Activated CD4-positive, alpha-beta memory T cell treated with anti-CD3 and anti-CD28 coated beads for 36 hours (primary cell): ENCODE measurements around the gene BNIP1. TPM values are rescaled to one million over a fixed set of nuclear protein-coding genes. Genes with fewer than 3 reads are reported as not detected.

Experiments used
- CTCF ChIA-PET: fragments of 350-600 bp; sonication (Branson Sonifier 250); formaldehyde crosslinking; loops from one replicate; lab custom pipeline; 2021; ENCODE audit warnings: antibody characterized with exemption, inconsistent platforms; lab: Charles Lee
- POLR2A ChIA-PET: fragments of 350-600 bp; sonication (Branson Sonifier 250); formaldehyde crosslinking; loops from one replicate; lab custom pipeline; 2021; ENCODE audit warnings: antibody characterized with exemption; lab: Charles Lee
- DNase-seq: peaks from one replicate; pipeline ENCODE4 v3.0.0-alpha.2; 2020
- H3K27ac Mint-ChIP-seq: one replicate; pipeline ENCODE4 v1.8.0; 2021; ENCODE audit warnings: mixed read lengths
- H3K27me3 Mint-ChIP-seq: one replicate; pipeline ENCODE4 v1.8.0; 2021; ENCODE audit warnings: mixed read lengths
- H3K36me3 Mint-ChIP-seq: one replicate; pipeline ENCODE4 v1.8.0; 2021; ENCODE audit warnings: mixed read lengths
- H3K4me1 Mint-ChIP-seq: one replicate; pipeline ENCODE4 v1.8.0; 2021; ENCODE audit warnings: low read depth, mixed read lengths
- H3K4me3 Mint-ChIP-seq: one replicate; pipeline ENCODE4 v1.8.0; 2021; ENCODE audit warnings: mild to moderate bottlenecking, mixed read lengths
- H3K9me3 Mint-ChIP-seq: one replicate; pipeline ENCODE4 v1.8.0; 2021; ENCODE audit warnings: mixed read lengths
- intact Hi-C: fragments of 100-400 bp; cut with micrococcal nuclease; formaldehyde crosslinking; loops from one replicate; pipeline ENCODE4 v1.15.1; 2023
- total RNA-seq, 2 experiments: library from RNA; stranded (reverse); gene quantifications; one replicate each; pipeline ENCODE4 v1.2.3, GENCODE V29; 2021

Gene BNIP1
- total RNA-seq, 2 experiments from 2014 or later = 19.3 to 20.9 TPM

DNA sequence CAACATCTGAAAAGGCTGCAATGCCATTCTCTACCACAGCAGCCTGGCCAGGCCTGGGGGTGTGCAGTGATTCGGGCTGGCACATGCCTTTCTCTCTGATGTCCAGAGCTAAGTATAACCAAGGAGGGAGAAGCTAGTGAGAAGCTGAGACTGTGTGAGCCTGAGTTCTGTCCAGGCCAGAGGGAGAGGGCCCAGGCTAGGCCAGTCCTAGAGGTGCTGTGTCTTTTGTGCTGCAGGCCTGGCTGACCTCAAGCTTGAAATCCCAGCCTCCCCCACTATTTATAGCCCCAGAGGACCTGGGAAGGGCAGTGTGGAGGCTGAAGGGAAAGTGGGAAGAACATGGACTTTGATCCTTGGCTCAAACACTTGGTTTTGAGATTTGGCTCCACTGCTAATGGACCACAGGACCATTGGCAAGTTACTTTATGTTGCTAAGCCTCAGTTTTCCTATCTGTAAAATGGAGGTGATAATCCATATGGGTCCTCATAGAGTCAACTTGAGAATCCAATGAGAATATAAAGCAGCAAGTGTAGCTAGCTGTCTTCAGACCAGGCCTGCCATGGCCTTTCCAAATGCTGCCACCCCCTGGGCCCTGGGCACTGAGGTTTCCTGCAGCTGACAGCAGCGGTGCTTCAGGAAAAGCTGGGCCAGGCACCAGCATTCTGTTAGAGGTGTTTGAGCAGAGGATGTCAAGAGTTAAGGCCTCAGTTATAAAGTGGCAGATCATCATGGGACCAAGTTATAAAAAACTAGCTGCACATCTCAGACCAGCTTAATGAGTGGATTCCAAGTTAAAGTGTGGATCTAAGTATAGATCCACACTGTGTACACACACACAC is 21.1 kb downstream of the BNIP1 start:
- ChIA-PET CTCF (interaction anchor here (1.0 to 1.1 kb wide), 3 partner anchors 20 to 188 kb away, joined by 3 to 5 read pairs (median 3); no protein-coding TSS in a partner anchor), POLR2A (interaction anchor here (0.6 to 1.0 kb wide), 2 partner anchors 21 to 165 kb away, joined by 3 read pairs; partner anchors contain the start of gene BNIP1)
- intact Hi-C loops = loop anchor here (5.0 kb wide), 2 partner anchors 37 to 117 kb away; no protein-coding TSS in a partner anchor
- no peaks in the 10 kb centered on the region for H3K4me1 Mint-ChIP-seq
- H3K27me3 Mint-ChIP-seq = no peaks in the 10 kb centered on the region
- peaks cover 12% of the 10 kb centered on the region for H3K36me3 Mint-ChIP-seq
- no peak overlapping the region for H3K27ac Mint-ChIP-seq
- H3K9me3 Mint-ChIP-seq = no peaks in the 10 kb centered on the region
- no peak overlapping the region for H3K4me3 Mint-ChIP-seq
- no peak for DNase-seq

DNA sequence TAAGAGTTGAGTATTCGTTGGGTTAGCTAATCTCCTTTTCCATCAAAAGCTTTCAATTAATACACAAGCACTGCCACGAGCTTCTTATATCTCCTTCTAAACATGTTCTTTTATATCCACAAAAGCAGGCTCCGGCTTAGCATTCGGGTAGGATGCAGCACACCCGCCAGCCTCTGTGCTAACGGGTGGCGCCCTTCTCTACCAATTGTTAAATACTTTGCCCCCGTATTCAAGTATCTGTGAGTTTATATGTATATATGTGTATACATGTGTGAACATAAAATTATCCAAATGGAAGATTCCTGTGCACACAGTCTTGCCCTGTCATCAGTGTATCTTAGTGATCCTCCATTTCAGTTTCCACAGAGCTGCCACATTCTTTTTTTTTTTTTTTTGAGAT is 27.8 kb downstream of the BNIP1 start:
- H3K4me3 Mint-ChIP-seq = no peak overlapping the region
- no peaks in the 10 kb centered on the region for H3K4me1 Mint-ChIP-seq
- intact Hi-C loops = no loop called here
- no peak overlapping the region for H3K27ac Mint-ChIP-seq
- peaks cover 3% of the 10 kb centered on the region for H3K9me3 Mint-ChIP-seq
- peaks cover 3% of the 10 kb centered on the region for H3K27me3 Mint-ChIP-seq
- no peak for DNase-seq
- POLR2A ChIA-PET = interaction anchor here (0.7 kb wide), 1 partner anchor 282 kb away, joined by 4 read pairs; no protein-coding TSS in a partner anchor
- H3K36me3 Mint-ChIP-seq = peaks cover 2% of the 10 kb centered on the region
- CTCF ChIA-PET = no interaction called here

DNA sequence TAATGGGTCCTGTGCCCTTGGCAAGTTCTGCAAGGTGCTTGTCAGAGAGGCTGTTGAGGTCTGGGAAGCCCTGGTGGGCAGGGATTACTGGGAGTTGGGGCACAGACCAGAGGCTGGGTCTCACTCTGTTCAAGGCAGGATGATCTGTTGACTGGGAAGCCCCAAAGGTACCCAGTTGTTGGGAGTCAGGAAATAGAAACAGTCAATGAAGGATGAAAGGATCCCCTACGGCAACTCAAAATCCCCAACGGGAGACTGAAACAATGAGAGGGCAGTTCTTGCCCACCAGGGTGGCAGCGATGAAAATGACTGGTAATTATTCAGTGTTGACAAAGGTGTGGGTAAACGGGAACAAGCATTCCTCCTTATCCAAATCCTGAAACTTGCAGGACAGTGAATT is 31.2 kb downstream of the BNIP1 start:
- intact Hi-C loops = no loop called here
- H3K27me3 Mint-ChIP-seq = peaks cover 3% of the 10 kb centered on the region
- H3K9me3 Mint-ChIP-seq = peaks cover 11% of the 10 kb centered on the region
- DNase-seq = no peak
- ChIA-PET POLR2A (no interaction called here), CTCF (no interaction called here)
- H3K36me3 Mint-ChIP-seq = peaks cover 5% of the 10 kb centered on the region
- H3K27ac Mint-ChIP-seq = no peak overlapping the region
- H3K4me3 Mint-ChIP-seq = no peak overlapping the region
- H3K4me1 Mint-ChIP-seq = peaks cover 15% of the 10 kb centered on the region

- DNase-seq = peak; percentile 65
- ChIA-PET CTCF (no interaction called here), POLR2A (no interaction called here)
- intact Hi-C loops = no loop called here
- Mint-ChIP-seq H3K27me3 (peaks cover 3% of the 10 kb centered on the region), H3K4me3 (peak overlapping the region; percentile 14), H3K4me1 (peaks cover 15% of the 10 kb centered on the region), H3K27ac (no peak overlapping the region), H3K9me3 (peaks cover 8% of the 10 kb centered on the region), H3K36me3 (peaks cover 3% of the 10 kb centered on the region)
Observed at GRCh38 chr5:173178369-173178910, 34.1 kb downstream of the BNIP1 start.

DNA sequence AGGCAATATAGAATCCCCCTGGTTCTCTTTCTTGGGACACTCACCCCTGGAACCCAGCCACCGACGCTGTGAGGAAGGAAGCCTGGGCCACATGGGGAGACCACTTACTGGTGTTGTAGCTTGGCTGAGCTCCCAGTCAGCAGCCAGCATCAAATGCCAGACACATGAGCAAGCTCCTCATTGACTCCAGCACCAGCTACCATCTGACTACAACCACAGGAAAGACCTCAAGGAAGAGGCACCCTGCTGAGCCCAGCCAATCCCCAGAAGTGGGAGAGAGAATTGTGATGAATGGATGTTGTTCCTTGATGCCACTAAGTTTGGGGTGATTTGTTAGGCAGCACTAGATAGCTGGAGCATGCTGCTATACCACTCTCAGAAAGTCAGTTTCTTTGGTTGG is 36.0 kb downstream of the BNIP1 start:
- Mint-ChIP-seq H3K4me1 (peaks cover 15% of the 10 kb centered on the region), H3K36me3 (peaks cover 3% of the 10 kb centered on the region), H3K4me3 (no peak overlapping the region), H3K27ac (no peak overlapping the region), H3K27me3 (peaks cover 3% of the 10 kb centered on the region), H3K9me3 (peaks cover 8% of the 10 kb centered on the region)
- intact Hi-C loops = no loop called here
- ChIA-PET POLR2A (no interaction called here), CTCF (no interaction called here)
- no peak for DNase-seq

DNA sequence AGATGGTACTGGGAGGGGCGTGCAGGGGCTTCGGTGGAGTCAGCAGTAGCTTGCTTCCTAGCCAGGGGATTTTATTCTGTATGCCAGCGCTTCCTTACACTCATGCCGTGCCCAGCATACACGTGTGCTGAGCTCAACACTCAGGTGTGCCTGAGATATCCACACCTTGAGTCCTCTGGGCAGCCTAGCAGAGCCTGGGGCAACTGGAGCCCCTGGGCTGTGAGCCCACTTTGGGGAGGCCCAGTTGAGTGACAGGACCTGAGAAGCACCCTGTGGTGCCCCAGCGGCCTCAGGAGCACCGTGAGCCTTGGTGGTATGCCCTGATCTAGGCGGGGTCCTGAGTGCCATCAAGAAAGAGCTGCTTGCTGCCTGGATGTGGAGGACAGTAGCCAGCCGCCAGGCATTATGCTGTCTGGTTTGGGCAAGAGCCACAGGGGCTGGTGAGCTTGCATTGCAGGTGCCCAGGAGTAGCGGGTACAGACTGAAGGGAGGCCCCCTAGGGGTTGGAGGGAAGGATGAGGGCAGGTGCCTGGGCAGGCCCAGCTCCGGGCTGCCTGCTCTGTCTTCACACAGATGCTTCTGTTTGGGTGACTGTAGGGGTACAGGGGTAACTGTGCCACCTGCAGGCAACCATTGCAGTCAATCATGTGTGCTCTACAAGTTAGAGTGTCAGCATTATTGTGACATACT is 42.9 kb downstream of the BNIP1 start:
- Mint-ChIP-seq H3K27me3 (no peaks in the 10 kb centered on the region), H3K27ac (no peak overlapping the region), H3K9me3 (no peaks in the 10 kb centered on the region), H3K36me3 (no peaks in the 10 kb centered on the region), H3K4me1 (no peaks in the 10 kb centered on the region), H3K4me3 (no peak overlapping the region)
- intact Hi-C loops = no loop called here
- ChIA-PET CTCF (interaction anchor here (1.1 to 1.3 kb wide), 4 partner anchors 27 to 254 kb away, joined by 3 to 5 read pairs (median 4); no protein-coding TSS in a partner anchor), POLR2A (no interaction called here)
- peak; percentile 25 for DNase-seq

- ChIA-PET POLR2A (no interaction called here), CTCF (no interaction called here)
- no peak overlapping the region for H3K27ac Mint-ChIP-seq
- no peak overlapping the region for H3K4me3 Mint-ChIP-seq
- H3K27me3 Mint-ChIP-seq = no peaks in the 10 kb centered on the region
- no peaks in the 10 kb centered on the region for H3K4me1 Mint-ChIP-seq
- no peaks in the 10 kb centered on the region for H3K36me3 Mint-ChIP-seq
- intact Hi-C loops = no loop called here
- H3K9me3 Mint-ChIP-seq = no peaks in the 10 kb centered on the region
- DNase-seq = no peak
Observed at GRCh38 chr5:173188280-173188679, 43.9 kb downstream of the BNIP1 start.

DNA sequence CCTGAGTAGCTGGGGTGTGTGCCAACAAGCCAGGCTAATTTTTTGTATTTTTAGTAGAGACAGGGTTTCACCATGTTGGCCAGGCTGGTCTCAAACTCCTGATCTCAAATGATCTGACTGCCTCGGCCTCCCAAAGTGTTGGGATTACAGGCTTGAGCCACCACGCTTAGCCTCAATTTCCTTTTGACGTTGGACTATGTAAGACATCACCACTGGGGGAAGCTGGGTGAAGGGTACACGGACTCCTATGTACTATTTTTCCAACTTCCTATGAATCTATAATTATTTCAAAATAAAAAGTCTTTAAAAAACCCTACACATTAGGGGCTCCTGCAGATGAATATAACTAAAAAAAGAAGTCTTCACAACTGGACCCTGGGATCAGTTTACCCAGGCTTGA is 46.7 kb downstream of the BNIP1 start:
- peaks cover 2% of the 10 kb centered on the region for H3K27me3 Mint-ChIP-seq
- no peak overlapping the region for H3K27ac Mint-ChIP-seq
- ChIA-PET CTCF (no interaction called here), POLR2A (no interaction called here)
- DNase-seq = no peak
- no peaks in the 10 kb centered on the region for H3K9me3 Mint-ChIP-seq
- H3K4me1 Mint-ChIP-seq = no peaks in the 10 kb centered on the region
- intact Hi-C loops = no loop called here
- H3K4me3 Mint-ChIP-seq = no peak overlapping the region
- no peaks in the 10 kb centered on the region for H3K36me3 Mint-ChIP-seq

DNA sequence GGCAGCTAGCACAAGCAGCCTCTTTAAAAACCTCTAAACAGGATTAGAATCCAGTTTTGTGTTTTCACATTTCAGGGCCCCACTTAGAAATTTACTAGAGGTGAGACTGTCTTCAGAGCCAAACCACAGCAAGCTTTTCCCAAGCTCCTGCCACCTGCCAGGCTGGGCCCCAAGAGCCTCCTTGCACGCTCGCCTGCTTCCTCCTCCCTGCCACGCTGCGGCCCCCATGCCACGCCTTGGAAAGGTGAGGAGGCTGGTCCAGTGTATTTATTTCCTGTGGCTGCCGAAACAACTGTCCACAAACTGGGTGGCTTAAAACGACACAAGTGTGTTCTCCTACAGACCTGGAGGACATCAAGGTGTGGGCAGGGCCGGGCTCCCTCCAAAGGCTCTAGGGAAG is 47.2 kb downstream of the BNIP1 start:
- intact Hi-C loops = no loop called here
- Mint-ChIP-seq H3K4me1 (no peaks in the 10 kb centered on the region), H3K27me3 (peaks cover 2% of the 10 kb centered on the region), H3K4me3 (no peak overlapping the region), H3K27ac (no peak overlapping the region), H3K36me3 (no peaks in the 10 kb centered on the region), H3K9me3 (no peaks in the 10 kb centered on the region)
- ChIA-PET POLR2A (no interaction called here), CTCF (no interaction called here)
- no peak for DNase-seq

- POLR2A ChIA-PET = no interaction called here
- no peak for DNase-seq
- CTCF ChIA-PET = no interaction called here
- Mint-ChIP-seq H3K4me3 (no peak overlapping the region), H3K36me3 (no peaks in the 10 kb centered on the region), H3K4me1 (no peaks in the 10 kb centered on the region), H3K9me3 (no peaks in the 10 kb centered on the region), H3K27me3 (peaks cover 5% of the 10 kb centered on the region), H3K27ac (no peak overlapping the region)
- intact Hi-C loops = no loop called here
Observed at GRCh38 chr5:173192561-173192960, 48.2 kb downstream of the BNIP1 start.

DNA sequence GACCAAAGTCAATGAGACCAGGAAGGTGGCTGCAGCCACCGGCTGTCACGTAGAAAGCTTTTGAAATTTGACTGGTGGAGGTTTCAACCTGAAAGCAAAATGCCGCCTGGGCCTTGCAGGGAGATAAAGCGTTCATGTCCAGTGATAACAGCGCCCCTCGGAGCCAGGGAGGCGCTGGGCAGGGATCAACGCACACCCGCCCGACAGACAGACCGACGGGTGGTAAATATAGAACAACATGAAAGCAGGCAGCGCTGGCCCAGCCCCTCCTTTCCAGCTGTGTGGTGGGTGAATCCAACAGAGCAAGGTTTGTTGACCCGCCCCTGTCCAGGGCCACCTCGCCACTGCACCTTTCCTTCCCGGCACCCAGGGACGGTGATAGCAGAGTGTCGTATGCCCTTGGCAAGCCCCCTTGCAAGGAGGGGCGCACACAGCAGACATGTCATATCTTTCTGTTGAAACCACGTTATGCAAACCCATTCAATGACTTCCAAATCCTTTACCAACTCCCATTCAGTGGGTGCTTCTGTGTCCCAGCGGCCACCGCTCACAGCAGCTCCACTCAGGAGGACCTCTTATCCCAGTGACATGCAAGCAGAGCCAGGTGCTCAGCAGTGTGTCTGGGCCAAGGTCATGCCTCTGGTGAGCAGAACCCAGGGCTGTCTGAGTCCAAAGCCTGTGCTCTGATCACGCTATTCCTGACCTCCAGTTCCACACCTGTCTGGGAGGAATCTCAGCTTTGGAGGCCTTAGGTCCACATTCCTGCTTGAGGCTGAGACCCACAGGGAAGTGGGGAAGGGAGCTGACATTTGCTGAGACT is 52.0 kb downstream of the BNIP1 start:
- H3K4me3 Mint-ChIP-seq = no peak overlapping the region
- no peaks in the 10 kb centered on the region for H3K4me1 Mint-ChIP-seq
- H3K27ac Mint-ChIP-seq = no peak overlapping the region
- H3K27me3 Mint-ChIP-seq = peaks cover 6% of the 10 kb centered on the region
- no peak for DNase-seq
- H3K36me3 Mint-ChIP-seq = no peaks in the 10 kb centered on the region
- ChIA-PET CTCF (no interaction called here), POLR2A (no interaction called here)
- intact Hi-C loops = no loop called here
- H3K9me3 Mint-ChIP-seq = peaks cover 7% of the 10 kb centered on the region
